ENCODE data around the gene TMOD1.

The TMOD1 gene

GRCh38 chr9:97500263-97500662, 1.2 kb upstream of the TMOD1 start:
- DNase-seq = no peak

GRCh38 chr9:97500765-97501176, 695 bp upstream of the TMOD1 start:
- DNase-seq = no peak

- DNase-seq = no peak
These were observed 431 bp downstream of the TMOD1 start for GRCh38 chr9:97501972-97502221.

GRCh38 chr9:97502222-97502983, 937 bp downstream of the TMOD1 start:
- DNase-seq = no peak

GRCh38 chr9:97502984-97503861, 1.8 kb downstream of the TMOD1 start:
- DNase-seq = no peak

- DNase-seq = no peak
These were observed 2.4 kb downstream of the TMOD1 start for GRCh38 chr9:97503862-97504210.

GRCh38 chr9:97504381-97505216, 3.1 kb downstream of the TMOD1 start:
- no peak for DNase-seq

GRCh38 chr9:97505845-97506244, 4.4 kb downstream of the TMOD1 start:
- DNase-seq = no peak

- DNase-seq = no peak
These were observed 4.8 kb downstream of the TMOD1 start for GRCh38 chr9:97506306-97506705.

GRCh38 chr9:97506787-97507186, 5.3 kb downstream of the TMOD1 start:
- DNase-seq = no peak

- DNase-seq = no peak
These were observed 6.0 kb downstream of the TMOD1 start for GRCh38 chr9:97507428-97507984.

GRCh38 chr9:97508852-97509251, 7.4 kb downstream of the TMOD1 start:
- DNase-seq = no peak

GRCh38 chr9:97510797-97511654, 9.6 kb downstream of the TMOD1 start:
- no peak for DNase-seq

- DNase-seq = no peak
These were observed 10.4 kb downstream of the TMOD1 start for GRCh38 chr9:97511655-97512427.

- no peak for DNase-seq
These were observed 11.6 kb downstream of the TMOD1 start for GRCh38 chr9:97512966-97513560.

- DNase-seq = no peak
These were observed 13.1 kb downstream of the TMOD1 start for GRCh38 chr9:97514531-97514930.

GRCh38 chr9:97515662-97516061, 14.2 kb downstream of the TMOD1 start:
- no peak for DNase-seq

GRCh38 chr9:97516111-97516510, 14.6 kb downstream of the TMOD1 start:
- DNase-seq = no peak

- no peak for DNase-seq
These were observed 16.0 kb downstream of the TMOD1 start for GRCh38 chr9:97517331-97518089.

All from CD4-positive, alpha-beta T cell treated with Interleukin-12 subunit alpha and Interleukin-12 subunit beta, for 1 hour (primary cell).